WTC11 (cell line): Measurements from ENCODE around the gene TRIP12. TPM values are rescaled to one million over a fixed set of nuclear protein-coding genes. Genes with fewer than 3 reads are reported as not detected.
"Not testable (repeated sequence)": the region's sequence is repeated elsewhere in the genome, so short reads cannot be mapped to it uniquely, and the experiment has no call there.

Experiments used
- ATAC-seq: fragments of 200-7000 bp; cut with Tn5 transposase; 2 replicates; pipeline ENCODE4 v1.10.0; 2021; ENCODE audit warnings: mild to moderate bottlenecking, moderate library complexity
- CTCF ChIA-PET: fragments of 300-600 bp; sonication (Branson Sonifier 250); formaldehyde crosslinking; loops from one replicate; lab custom pipeline; 2021; ENCODE audit warnings: antibody characterized with exemption; lab: Charles Lee
- POLR2A ChIA-PET: fragments of 350-600 bp; sonication (Branson Sonifier 250); formaldehyde crosslinking; loops from one replicate; lab custom pipeline; 2021; ENCODE audit warnings: antibody characterized with exemption; lab: Charles Lee
- DNase-seq: peaks from one replicate; pipeline ENCODE4 v3.0.0; 2021; ENCODE audit warnings: low spot score
- H3K27ac Mint-ChIP-seq: 2 replicates; pipeline ENCODE4 v1.8.0; 2021; ENCODE audit warnings: mixed read lengths
- H3K27me3 Mint-ChIP-seq: 2 replicates; pipeline ENCODE4 v1.8.0; 2021; ENCODE audit warnings: low read depth, mild to moderate bottlenecking, moderate library complexity, mixed read lengths
- H3K36me3 Mint-ChIP-seq: 2 replicates; pipeline ENCODE4 v1.8.0; 2021; ENCODE audit warnings: mixed read lengths
- H3K4me1 Mint-ChIP-seq: 2 replicates; pipeline ENCODE4 v1.8.0; 2022; ENCODE audit warnings: mixed read lengths
- H3K4me3 Mint-ChIP-seq: 2 replicates; pipeline ENCODE4 v1.8.0; 2021; ENCODE audit warnings: mild to moderate bottlenecking, moderate library complexity, mixed read lengths
- H3K9me3 Mint-ChIP-seq: 2 replicates; pipeline ENCODE4 v1.8.0; 2021; ENCODE audit warnings: mixed read lengths
- AR ChIP-seq: fragments of 250-450 bp; sonication (Bioruptor Pico); IDR thresholded peaks from 2 replicates; pipeline ENCODE4 v1.9.0; 2021; ENCODE audit warnings: mild to moderate bottlenecking
- ATF1 ChIP-seq: sonication (generic); formaldehyde crosslinking; IDR thresholded peaks from 2 replicates; pipeline ENCODE4 v1.8.1; 2023; ENCODE audit warnings: mild to moderate bottlenecking, moderate library complexity, missing genetic modification reagents
- E2F1 ChIP-seq: sonication (generic); formaldehyde crosslinking; IDR thresholded peaks from 2 replicates; pipeline ENCODE4 v1.8.0; 2022; ENCODE audit warnings: mild to moderate bottlenecking, missing genetic modification reagents
- NR3C1 ChIP-seq: sonication (generic); formaldehyde crosslinking; conservative IDR thresholded peaks from 2 replicates; pipeline ENCODE4 v1.8.1; 2023; ENCODE audit warnings: low read depth, mild to moderate bottlenecking, missing genetic modification reagents
- PRDM15 ChIP-seq: sonication (generic); formaldehyde crosslinking; IDR thresholded peaks from 2 replicates; pipeline ENCODE4 v1.8.0; 2022; ENCODE audit warnings: missing genetic modification reagents
- PREB ChIP-seq: sonication (generic); formaldehyde crosslinking; IDR thresholded peaks from 2 replicates; pipeline ENCODE4 v1.8.1; 2022; ENCODE audit warnings: mild to moderate bottlenecking, missing genetic modification reagents, moderate library complexity, borderline replicate concordance
- TEAD4 ChIP-seq: sonication (generic); formaldehyde crosslinking; IDR thresholded peaks from 2 replicates; pipeline ENCODE4 v1.8.0; 2022; ENCODE audit warnings: mild to moderate bottlenecking, missing genetic modification reagents
- USF2 ChIP-seq: sonication (generic); formaldehyde crosslinking; IDR thresholded peaks from 2 replicates; pipeline ENCODE4 v1.8.1; 2023; ENCODE audit warnings: mild to moderate bottlenecking, missing genetic modification reagents, moderate library complexity
- total RNA-seq: library from RNA; stranded (reverse); gene quantifications from 3 replicates; pipeline ENCODE4 v1.2.3, GENCODE V29; 2021

TRIP12 gene
- total RNA-seq, 1 experiment from 2014 or later, result 149 TPM

- no peak for TF ChIP-seq PRDM15
- no peak for TF ChIP-seq NR3C1 (CRISPR knock-in tag)
- no peak for TF ChIP-seq TEAD4 (CRISPR knock-in tag)
- no peak for TF ChIP-seq E2F1 (CRISPR knock-in tag)
Observed at GRCh38 chr2:229726643-229727042, 195.2 kb downstream of the TRIP12 start (continued).

GRCh38 chr2:229725716-229726574 is 195.9 kb downstream of the TRIP12 start:
- Mint-ChIP-seq H3K36me3 (no peaks in the 10 kb centered on the region), H3K4me3 (no peak overlapping the region), H3K9me3 (no peaks in the 10 kb centered on the region), H3K4me1 (no peaks in the 10 kb centered on the region), H3K27ac (no peak overlapping the region), H3K27me3 (no peaks in the 10 kb centered on the region)
- no peak for TF ChIP-seq ATF1
- no peak for TF ChIP-seq NR3C1 (CRISPR knock-in tag)
- TF ChIP-seq PREB (CRISPR knock-in tag), result no peak
- TF ChIP-seq AR (CRISPR knock-in tag), result no peak
- 0 out of 2 replicates have a peak, but pooled peaks have one; percentile 26 for TF ChIP-seq USF2 (CRISPR knock-in tag)
- DNase-seq (no peak), ATAC-seq (no peak)
- POLR2A ChIA-PET, result no interaction called here
- CTCF ChIA-PET, result interaction anchor here (0.9 to 1.0 kb wide), 3 partner anchors 9 to 56 kb away, joined by 3 to 4 read pairs (median 4); no protein-coding TSS in a partner anchor

- POLR2A ChIA-PET, H3K4me3 Mint-ChIP-seq, H3K36me3 Mint-ChIP-seq, ATAC-seq, CTCF ChIA-PET, H3K4me1 Mint-ChIP-seq, H3K27me3 Mint-ChIP-seq, H3K27ac Mint-ChIP-seq, H3K9me3 Mint-ChIP-seq, DNase-seq: not testable (repeated sequence)
Observed at GRCh38 chr2:229723192-229723591, 198.6 kb downstream of the TRIP12 start.
